DND-41 (cell line): Measurements from ENCODE around the gene YTHDF1.

Experiments used
- CTCF ChIP-seq: IDR thresholded peaks from 2 replicates; pipeline ENCODE4 v1.5.1; 2012; ENCODE audit warnings: borderline replicate concordance, low read length, moderate library complexity, mild to moderate bottlenecking; ENCODE audit not compliant: poor library complexity, severe bottlenecking; ENCODE audit errors: extremely low read depth
- EZH2 ChIP-seq: IDR thresholded peaks from 3 replicates; pipeline ENCODE4 v1.6.1; 2012; ENCODE audit warnings: borderline replicate concordance, low read depth, mild to moderate bottlenecking, moderate library complexity, low read length, inconsistent platforms; ENCODE audit not compliant: severe bottlenecking

DNA sequence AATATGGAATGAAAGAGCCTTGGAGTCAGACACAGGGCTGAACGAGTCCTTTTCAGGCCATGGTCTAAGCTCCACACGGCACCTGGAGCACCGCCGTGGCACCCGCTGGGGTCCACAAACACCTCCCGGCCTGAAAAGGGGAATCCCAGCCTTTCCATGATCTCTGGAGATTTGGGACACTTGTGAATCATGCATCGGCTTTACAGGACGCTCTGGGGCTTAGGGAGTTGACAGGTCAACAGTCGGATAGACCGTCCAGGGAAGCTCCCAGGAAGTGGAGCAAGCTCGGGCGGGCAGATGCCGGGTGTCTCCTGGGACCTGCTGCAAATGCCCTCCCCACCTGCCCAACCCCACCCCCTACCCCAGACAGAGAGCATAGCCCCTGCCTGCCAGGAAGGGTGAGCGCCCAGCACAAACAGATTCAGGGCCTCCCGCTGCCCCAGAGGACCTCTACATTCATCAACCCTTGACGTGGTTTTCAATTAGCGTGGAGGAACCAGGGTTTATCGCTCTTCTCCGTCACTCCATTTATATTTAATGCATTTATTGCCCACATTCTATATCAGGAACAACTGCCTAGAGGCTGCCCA, 53.6 kb downstream of the YTHDF1 start:
- no peak for TF ChIP-seq CTCF
- TF ChIP-seq EZH2 = no peak
